SU-DHL-6 (cell line): Measurements from ENCODE around the gene UBXN10.

ENCODE experiments used
- H2AFZ ChIP-seq: fragments of 200-600 bp; sonication (generic); 2 replicates; pipeline ENCODE4 v1.6.1; 2014; ENCODE audit warnings: low read depth, mild to moderate bottlenecking, moderate library complexity, mixed read lengths, antibody characterized with exemption, low read length; ENCODE audit not compliant: severe bottlenecking
- H3F3A ChIP-seq: fragments of 200-600 bp; shearing (Covaris generic); 2 replicates; pipeline ENCODE4 v1.6.0; 2016; ENCODE audit warnings: antibody characterized with exemption, mild to moderate bottlenecking; ENCODE audit not compliant: insufficient read depth
- H3K27ac ChIP-seq: fragments of 200-600 bp; sonication (generic); 2 replicates; pipeline ENCODE4 v1.5.1; 2016; ENCODE audit warnings: low read depth, mild to moderate bottlenecking, low read length, moderate library complexity, mixed read lengths
- H3K27me3 ChIP-seq: fragments of 200-600 bp; sonication (generic), shearing (Covaris generic); 2 replicates; pipeline ENCODE4 v1.6.0; 2014; ENCODE audit warnings: mild to moderate bottlenecking, low read length
- H3K36me3 ChIP-seq: fragments of 200-600 bp; sonication (generic); 2 replicates; pipeline ENCODE4 v1.6.1; 2014; ENCODE audit warnings: mild to moderate bottlenecking, low read length, mixed read lengths
- H3K4me2 ChIP-seq: fragments of 300-600, 200-600 bp; shearing (Covaris generic), sonication (generic); 2 replicates; pipeline ENCODE4 v1.6.0; 2014; ENCODE audit warnings: low read length, low read depth, mild to moderate bottlenecking; ENCODE audit not compliant: poor library complexity, severe bottlenecking
- H3K4me3 ChIP-seq: fragments of 200-600 bp; sonication (generic); 2 replicates; pipeline ENCODE4 v1.5.1; 2014; ENCODE audit warnings: antibody characterized with exemption, low read length, mild to moderate bottlenecking, mixed read lengths; ENCODE audit not compliant: insufficient read depth, poor library complexity, severe bottlenecking
- H3K79me2 ChIP-seq: fragments of 200-600 bp; sonication (generic); 2 replicates; pipeline ENCODE4 v1.6.1; 2014; ENCODE audit warnings: mild to moderate bottlenecking, low read length, moderate library complexity; ENCODE audit not compliant: insufficient read depth
- H3K9ac ChIP-seq: fragments of 200-600 bp; sonication (generic); 2 replicates; pipeline ENCODE4 v1.7.0; 2014; ENCODE audit warnings: mild to moderate bottlenecking, low read length
- H3K9me2 ChIP-seq: fragments of 200-600 bp; sonication (generic); replicated peaks from 2 replicates; pipeline ENCODE4 v1.6.1; 2014; ENCODE audit warnings: low read length; ENCODE audit not compliant: insufficient read depth
- H3K9me3 ChIP-seq: fragments of 200-600 bp; sonication (generic); 2 replicates; pipeline ENCODE4 v1.6.1; 2014; ENCODE audit warnings: low read length, mixed read lengths; ENCODE audit not compliant: insufficient read depth
- H4K20me1 ChIP-seq: fragments of 200-600 bp; sonication (generic); 2 replicates; pipeline ENCODE4 v1.6.1; 2014; ENCODE audit warnings: low read depth, mild to moderate bottlenecking, antibody characterized with exemption, low read length, moderate library complexity, mixed read lengths
- CTCF ChIP-seq: fragments of 200-600 bp; sonication (generic); IDR thresholded peaks from one replicate; pipeline ENCODE4 v1.5.1; 2017; ENCODE audit warnings: antibody characterized with exemption, mild to moderate bottlenecking, low read length, moderate library complexity; ENCODE audit not compliant: insufficient read depth, poor library complexity, severe bottlenecking
- EZH2phosphoT487 ChIP-seq: fragments of 200-600 bp; sonication (generic), shearing (Covaris generic); conservative IDR thresholded peaks from 2 replicates; pipeline ENCODE4 v1.6.1; 2018; ENCODE audit warnings: mild to moderate bottlenecking, antibody characterized with exemption, low read length, moderate library complexity, mixed read lengths

The UBXN10 gene

DNA sequence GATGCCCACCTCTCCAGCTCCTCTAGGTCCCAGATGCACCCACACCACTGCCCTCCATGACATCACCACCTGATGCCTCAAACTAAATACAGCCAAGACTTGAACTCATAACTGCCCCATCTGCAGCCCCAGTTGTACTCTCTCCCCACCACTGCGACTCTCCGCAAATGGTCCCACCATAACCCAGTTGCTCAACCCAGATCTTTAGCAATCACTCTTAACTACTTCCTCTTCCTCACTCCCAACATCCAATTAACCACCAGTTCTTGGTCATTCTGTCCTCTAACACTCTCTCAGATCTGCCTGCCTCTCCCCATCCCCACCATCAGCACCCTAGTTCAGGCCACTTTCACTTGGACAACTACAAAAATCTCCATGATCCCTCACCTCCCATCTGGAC is 37.2 kb downstream of the UBXN10 start:
- no peaks in the 10 kb centered on the region for H3K9me2 ChIP-seq
- H2AFZ ChIP-seq, result no peak overlapping the region
- no peaks in the 10 kb centered on the region for H3F3A ChIP-seq
- H4K20me1 ChIP-seq, result no peaks in the 10 kb centered on the region
- no peaks in the 10 kb centered on the region for H3K27me3 ChIP-seq
- no peak for TF ChIP-seq CTCF
- no peak for TF ChIP-seq EZH2phosphoT487
- H3K36me3 ChIP-seq, result no peaks in the 10 kb centered on the region
- H3K79me2 ChIP-seq, result no peaks in the 10 kb centered on the region
- no peak overlapping the region for H3K27ac ChIP-seq
- no peaks in the 10 kb centered on the region for H3K9me3 ChIP-seq
- no peak overlapping the region for H3K4me2 ChIP-seq
- H3K4me3 ChIP-seq, result no peak overlapping the region
- H3K9ac ChIP-seq, result no peak overlapping the region

GRCh38 chr1:20223551-20224419 is 37.9 kb downstream of the UBXN10 start:
- Histone ChIP-seq H4K20me1 (no peaks in the 10 kb centered on the region), H3K27ac (no peak overlapping the region), H3K9me3 (no peaks in the 10 kb centered on the region), H3F3A (no peaks in the 10 kb centered on the region), H2AFZ (no peak overlapping the region), H3K79me2 (no peaks in the 10 kb centered on the region), H3K4me2 (no peak overlapping the region), H3K4me3 (no peak overlapping the region), H3K36me3 (no peaks in the 10 kb centered on the region), H3K9me2 (no peaks in the 10 kb centered on the region), H3K27me3 (no peaks in the 10 kb centered on the region), H3K9ac (no peak overlapping the region)
- no peak for TF ChIP-seq CTCF
- no peak for TF ChIP-seq EZH2phosphoT487

GRCh38 chr1:20224546-20224945 is 38.6 kb downstream of the UBXN10 start:
- H2AFZ ChIP-seq, result no peak overlapping the region
- no peak for TF ChIP-seq EZH2phosphoT487
- no peak for TF ChIP-seq CTCF
- H3K79me2 ChIP-seq, result no peaks in the 10 kb centered on the region
- H3K4me3 ChIP-seq, result no peak overlapping the region
- no peak overlapping the region for H3K27ac ChIP-seq
- no peaks in the 10 kb centered on the region for H3K9me2 ChIP-seq
- no peaks in the 10 kb centered on the region for H4K20me1 ChIP-seq
- H3F3A ChIP-seq, result no peaks in the 10 kb centered on the region
- no peak overlapping the region for H3K9ac ChIP-seq
- no peaks in the 10 kb centered on the region for H3K9me3 ChIP-seq
- H3K27me3 ChIP-seq, result no peaks in the 10 kb centered on the region
- no peaks in the 10 kb centered on the region for H3K36me3 ChIP-seq
- H3K4me2 ChIP-seq, result no peak overlapping the region
